ENCODE data around the gene CASD1.

DNA sequence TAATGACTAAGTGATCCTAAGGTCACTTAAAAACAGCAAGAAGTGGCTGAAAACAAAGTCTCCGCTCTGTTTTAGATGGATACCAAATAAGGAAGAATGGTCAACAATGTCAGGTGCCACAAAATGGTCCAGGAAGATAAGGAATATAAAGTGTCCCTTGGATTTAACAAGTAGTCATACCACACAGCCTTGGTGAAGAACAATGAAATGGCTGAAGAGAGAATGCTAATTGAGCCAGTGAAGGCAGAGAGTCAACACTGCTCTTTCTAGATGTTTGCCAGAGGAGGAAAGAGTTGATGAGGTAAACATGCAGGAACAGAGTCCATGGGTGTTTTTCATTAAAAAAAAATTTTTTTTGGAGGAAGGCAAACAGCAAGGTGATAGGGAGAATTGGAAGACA lies 2.1 kb upstream of the CASD1 start:
- TF ChIP-seq CTCF (IDR thresholded peaks at IDR 0.05; ENCODE audit: insufficient read depth, low read depth, low read length) (no peak), EZH2 (IDR thresholded peaks at IDR 0.05; ENCODE audit: insufficient read depth, low read length) (no peak)
